Activated naive CD8-positive, alpha-beta T cell treated with anti-CD3 and anti-CD28 coated beads, Interleukin-2, amount 50 U/mL, for 16 hours (primary cell): ENCODE data around the gene UBXN6.

Experiments used
- DNase-seq: peaks from one replicate; pipeline ENCODE4 v3.0.0-alpha.2; 2020; ENCODE audit warnings: low read depth, low spot score

The UBXN6 gene

GRCh38 chr19:4442819-4443146 is 14.8 kb downstream of the UBXN6 start:
- no peak for DNase-seq

GRCh38 chr19:4441994-4442818 is 15.4 kb downstream of the UBXN6 start:
- DNase-seq = no peak

- DNase-seq = no peak
Observed at GRCh38 chr19:4439243-4439642, 18.4 kb downstream of the UBXN6 start.

- no peak for DNase-seq
Observed at GRCh38 chr19:4437103-4437502, 20.5 kb downstream of the UBXN6 start.

GRCh38 chr19:4436231-4436630 is 21.4 kb downstream of the UBXN6 start:
- no peak for DNase-seq

GRCh38 chr19:4434391-4434790 is 23.2 kb downstream of the UBXN6 start:
- DNase-seq = no peak

GRCh38 chr19:4432918-4433506 is 24.6 kb downstream of the UBXN6 start:
- no peak for DNase-seq

DNA sequence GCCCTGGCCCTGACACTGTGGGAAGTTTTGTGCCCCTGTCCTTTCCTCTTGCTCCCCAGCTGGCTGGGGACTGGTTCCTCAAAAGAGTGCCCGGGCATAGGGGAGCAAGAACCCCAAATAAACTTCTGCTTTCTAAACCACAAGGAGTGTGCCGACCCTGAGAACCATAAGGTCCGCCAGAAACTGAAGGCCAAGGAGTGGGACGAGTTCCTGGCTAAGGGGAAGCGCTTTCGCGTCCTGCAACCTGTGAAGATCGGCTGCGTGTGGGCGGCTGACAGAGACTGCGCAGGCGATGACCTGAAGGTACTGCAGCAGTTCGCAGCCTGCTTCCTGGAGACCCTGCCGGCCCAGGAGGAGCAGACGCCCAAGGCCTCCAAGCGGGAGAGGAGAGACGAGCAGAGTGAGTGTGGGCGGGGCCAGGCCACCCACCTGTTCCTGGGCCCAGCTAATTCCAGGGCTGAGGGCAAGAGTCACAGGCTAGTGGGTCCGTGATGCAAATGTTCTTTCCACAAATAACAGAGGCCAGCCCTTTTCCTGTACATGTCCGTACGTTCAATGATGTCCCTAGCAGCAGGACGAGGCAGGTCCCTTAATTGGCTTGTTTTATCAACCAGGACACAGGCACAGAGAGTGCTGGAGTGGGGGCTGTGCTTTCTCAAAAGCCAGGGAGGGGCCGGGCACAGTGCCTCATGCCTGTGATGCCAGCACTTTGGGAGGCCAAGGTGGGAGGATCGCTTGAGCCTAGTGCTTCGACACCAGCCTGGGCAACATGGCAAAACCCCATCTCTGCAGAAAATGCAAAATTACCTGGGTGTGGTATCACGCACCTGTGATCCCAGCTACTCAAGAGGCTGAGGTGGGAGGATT is 25.6 kb downstream of the UBXN6 start:
- no peak for DNase-seq

GRCh38 chr19:4431296-4431695 is 26.3 kb downstream of the UBXN6 start:
- DNase-seq = no peak

DNA sequence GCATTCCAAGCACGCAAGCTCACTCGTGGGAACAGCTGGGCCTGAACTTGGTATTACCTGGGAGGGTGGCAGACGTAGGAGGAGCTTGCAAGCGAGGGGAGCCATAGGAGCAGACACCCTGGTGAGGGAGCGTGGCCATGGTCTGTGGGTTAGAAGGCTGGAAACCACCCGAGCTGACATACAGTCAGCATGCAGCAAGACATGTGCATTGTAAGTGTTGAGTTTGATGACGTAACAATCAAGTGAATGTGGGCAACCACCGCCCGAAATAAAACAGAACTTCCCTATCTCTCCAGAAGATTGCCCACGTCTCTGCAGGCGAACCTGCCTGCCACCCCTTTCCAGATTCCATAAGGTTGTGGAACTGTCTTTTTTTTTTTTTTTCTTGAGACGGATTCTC is 26.8 kb downstream of the UBXN6 start:
- no peak for DNase-seq

DNA sequence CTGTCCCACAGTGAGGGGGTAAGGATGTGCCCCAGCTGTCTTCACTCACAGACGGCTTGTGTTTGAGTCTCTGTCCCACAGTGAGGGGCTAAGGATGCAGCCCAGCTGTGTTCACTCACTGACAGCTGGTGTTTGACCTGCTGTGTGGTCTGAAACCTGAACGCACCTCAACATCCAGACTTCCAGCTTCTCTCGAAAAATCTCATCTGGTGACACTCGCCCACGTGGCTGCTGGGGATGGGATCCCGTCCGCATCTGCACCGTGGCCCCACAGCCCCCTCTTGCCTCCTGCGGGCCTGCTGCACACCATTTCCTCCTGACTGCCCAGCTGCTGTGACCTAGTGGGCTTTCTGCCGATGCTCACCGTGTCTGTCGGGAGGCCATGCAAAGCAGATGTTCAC is 27.8 kb downstream of the UBXN6 start:
- no peak for DNase-seq

DNA sequence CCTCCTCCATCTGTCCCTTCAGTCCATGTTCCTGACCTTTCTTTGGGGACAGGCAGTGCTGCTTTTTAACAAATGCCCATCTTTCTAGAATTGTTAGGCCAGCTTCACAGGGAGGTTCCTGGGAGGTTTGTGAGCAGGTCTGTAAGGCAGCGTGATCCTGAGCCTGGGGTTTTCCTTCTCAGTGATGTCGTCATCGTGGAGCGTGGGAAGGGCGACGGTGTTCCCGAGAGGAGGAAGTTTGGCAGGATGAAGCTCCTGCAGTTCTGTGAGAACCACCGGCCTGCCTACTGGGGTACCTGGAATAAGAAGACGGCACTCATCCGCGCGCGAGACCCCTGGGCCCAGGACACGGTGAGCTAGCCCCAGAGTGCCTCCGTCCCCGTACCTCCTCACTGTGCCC is 28.3 kb downstream of the UBXN6 start:
- no peak for DNase-seq

DNA sequence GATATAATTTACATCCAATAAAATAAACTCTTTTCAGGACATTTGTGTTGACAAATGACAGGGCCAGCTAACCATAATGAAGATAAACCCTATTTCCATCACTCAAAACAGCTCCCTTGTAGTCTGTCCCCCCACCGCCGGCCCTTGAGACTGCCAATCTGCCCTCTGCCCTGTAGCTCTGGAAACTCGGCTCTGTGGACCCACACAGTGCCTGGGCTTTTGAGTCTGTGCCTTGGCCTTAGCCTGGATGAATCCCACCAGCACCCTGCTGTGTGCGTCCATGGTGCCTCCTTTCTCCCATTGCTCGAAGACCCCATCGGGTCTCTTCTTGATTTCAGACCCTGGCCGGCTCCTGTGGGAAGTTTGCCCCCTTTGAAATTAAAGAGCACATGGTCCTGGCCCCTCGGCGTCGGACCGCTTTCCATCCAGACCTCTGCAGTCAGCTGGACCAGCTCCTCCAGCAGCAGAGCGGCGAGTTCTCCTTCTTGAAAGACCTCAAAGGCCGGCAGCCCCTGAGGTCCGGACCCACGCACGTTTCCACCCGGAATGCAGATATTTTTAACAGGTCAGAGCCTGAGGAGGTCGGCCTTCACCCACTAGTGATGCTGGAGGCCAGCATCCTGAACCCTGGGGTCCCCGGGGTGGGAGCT is 29.1 kb downstream of the UBXN6 start:
- no peak for DNase-seq

- DNase-seq = no peak
Observed at GRCh38 chr19:4425537-4425936, 32.1 kb downstream of the UBXN6 start.

- no peak for DNase-seq
Observed at GRCh38 chr19:4423416-4424126, 34.0 kb downstream of the UBXN6 start.

- no peak for DNase-seq
Observed at GRCh38 chr19:4416268-4416667, 41.3 kb downstream of the UBXN6 start.

GRCh38 chr19:4415352-4415751 is 42.2 kb downstream of the UBXN6 start:
- no peak for DNase-seq

DNA sequence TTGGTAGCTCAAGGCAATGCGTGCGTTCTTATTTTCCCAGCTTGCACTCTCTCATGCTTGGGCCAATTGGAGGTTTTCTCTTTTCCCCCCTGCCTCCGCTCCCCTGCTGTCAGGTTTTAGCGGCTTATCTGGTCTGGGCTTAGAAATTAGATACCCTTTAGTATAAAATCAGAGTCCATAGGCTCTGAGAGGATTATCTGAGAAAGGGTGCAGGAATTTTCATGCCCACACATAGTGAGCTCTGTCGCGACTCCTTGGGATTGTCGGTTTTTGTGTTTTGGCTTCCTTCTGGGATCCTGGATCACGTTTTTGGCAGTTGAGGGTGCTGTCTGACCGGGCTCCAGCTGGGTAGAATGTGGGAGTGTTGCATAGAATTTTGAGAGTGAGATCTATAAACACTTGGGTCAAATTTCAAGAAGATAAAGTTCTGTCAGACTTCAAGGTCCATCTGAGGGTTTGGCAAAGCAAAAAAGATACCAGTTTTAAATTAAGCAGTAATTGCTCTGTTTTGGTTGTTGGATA is 42.7 kb downstream of the UBXN6 start:
- no peak for DNase-seq

- no peak for DNase-seq
Observed at GRCh38 chr19:4414144-4414799, 43.3 kb downstream of the UBXN6 start.

GRCh38 chr19:4413588-4413987 is 44.0 kb downstream of the UBXN6 start:
- no peak for DNase-seq
